ENCODE measurements around the gene B3GAT2. TPM values are rescaled to one million over a fixed set of nuclear protein-coding genes. Genes with fewer than 3 reads are reported as not detected.

The B3GAT2 gene
- total RNA-seq, 2 donors from 2014 or later, result 0.09 to 0.91 TPM

DNA sequence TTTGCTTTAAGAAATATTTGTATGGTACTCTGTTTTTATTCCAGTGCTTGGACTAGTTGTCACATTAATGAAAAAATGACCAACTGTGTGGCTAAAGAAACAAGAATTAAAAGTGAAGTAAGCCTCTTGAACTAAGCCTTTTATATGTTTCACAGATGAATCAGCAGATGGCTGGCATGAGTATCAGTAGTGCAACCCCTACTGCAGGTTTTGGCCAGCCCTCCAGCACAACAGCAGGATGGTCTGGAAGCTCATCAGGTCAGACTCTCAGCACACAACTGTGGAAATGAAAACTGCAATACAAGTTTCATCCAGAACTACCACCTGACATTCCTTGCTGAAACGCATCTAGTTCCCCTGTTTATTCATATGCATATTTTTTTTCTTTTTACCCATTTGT is 96.8 kb downstream of the B3GAT2 start:
- WGBS, result 81% methylated on average over 1 of the region's 1 CpG
- no peaks in the 10 kb centered on the region for H3K9me3 ChIP-seq
- DNase-seq (ENCODE audit: low spot score), result no peak
- H3K36me3 ChIP-seq, result no peaks in the 10 kb centered on the region
- intact Hi-C loops (cut with DNase I), result no loop called here
- H3K27me3 ChIP-seq (replicated peaks; ENCODE audit: insufficient read depth), result no peaks in the 10 kb centered on the region
- TF ChIP-seq POLR2A (IDR thresholded peaks at IDR 0.05) (no peak), POLR2AphosphoS5 (IDR thresholded peaks at IDR 0.05) (no peak)
- TF ChIP-seq, protein P1, sequence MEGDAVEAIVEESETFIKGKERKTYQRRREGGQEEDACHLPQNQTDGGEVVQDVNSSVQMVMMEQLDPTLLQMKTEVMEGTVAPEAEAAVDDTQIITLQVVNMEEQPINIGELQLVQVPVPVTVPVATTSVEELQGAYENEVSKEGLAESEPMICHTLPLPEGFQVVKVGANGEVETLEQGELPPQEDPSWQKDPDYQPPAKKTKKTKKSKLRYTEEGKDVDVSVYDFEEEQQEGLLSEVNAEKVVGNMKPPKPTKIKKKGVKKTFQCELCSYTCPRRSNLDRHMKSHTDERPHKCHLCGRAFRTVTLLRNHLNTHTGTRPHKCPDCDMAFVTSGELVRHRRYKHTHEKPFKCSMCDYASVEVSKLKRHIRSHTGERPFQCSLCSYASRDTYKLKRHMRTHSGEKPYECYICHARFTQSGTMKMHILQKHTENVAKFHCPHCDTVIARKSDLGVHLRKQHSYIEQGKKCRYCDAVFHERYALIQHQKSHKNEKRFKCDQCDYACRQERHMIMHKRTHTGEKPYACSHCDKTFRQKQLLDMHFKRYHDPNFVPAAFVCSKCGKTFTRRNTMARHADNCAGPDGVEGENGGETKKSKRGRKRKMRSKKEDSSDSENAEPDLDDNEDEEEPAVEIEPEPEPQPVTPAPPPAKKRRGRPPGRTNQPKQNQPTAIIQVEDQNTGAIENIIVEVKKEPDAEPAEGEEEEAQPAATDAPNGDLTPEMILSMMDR (IDR thresholded peaks at IDR 0.05), result no peak
- no peak overlapping the region for H3K27ac ChIP-seq
- H3K4me1 ChIP-seq (replicated peaks), result no peaks in the 10 kb centered on the region
- H3K4me3 ChIP-seq, result no peak overlapping the region

DNA sequence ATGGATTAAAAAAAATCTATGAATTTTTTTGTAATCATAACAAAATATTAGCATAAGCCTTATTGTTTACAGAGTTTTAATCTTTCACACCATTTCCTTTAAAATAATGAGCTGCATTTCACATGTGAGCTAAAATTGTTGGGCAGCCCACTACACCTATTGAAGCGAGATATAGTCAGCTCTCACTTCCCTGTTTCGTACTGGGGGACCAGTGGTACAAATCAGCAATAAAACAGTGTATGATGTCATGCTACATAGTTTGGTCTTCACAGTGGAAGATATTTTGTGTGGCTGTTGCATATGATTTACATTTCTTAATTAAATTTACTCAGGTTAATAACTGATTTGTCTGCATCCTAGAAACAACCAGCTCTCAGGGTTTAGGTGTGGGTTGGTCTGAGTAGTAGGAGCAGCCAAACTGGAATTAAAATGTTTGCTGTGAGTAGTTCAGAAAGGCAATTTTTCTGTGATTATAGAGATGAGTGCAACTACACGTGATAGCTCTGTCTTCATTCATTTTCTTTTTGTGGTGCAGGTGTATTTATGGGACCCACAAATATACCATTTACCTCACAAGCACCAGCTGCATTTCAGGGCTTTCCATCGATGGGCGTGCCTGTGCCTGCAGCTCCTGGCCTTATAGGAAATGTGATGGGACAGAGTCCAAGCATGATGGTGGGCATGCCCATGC is 99.3 kb downstream of the B3GAT2 start:
- WGBS, result 81% methylated on average over 5 of the region's 5 CpGs
- H3K27ac ChIP-seq, result no peak overlapping the region
- H3K4me1 ChIP-seq (replicated peaks), result no peaks in the 10 kb centered on the region
- H3K36me3 ChIP-seq, result no peaks in the 10 kb centered on the region
- DNase-seq (ENCODE audit: low spot score), result no peak
- H3K4me3 ChIP-seq, result no peak overlapping the region
- no peaks in the 10 kb centered on the region for H3K9me3 ChIP-seq
- intact Hi-C loops (cut with DNase I), result no loop called here
- H3K27me3 ChIP-seq (replicated peaks; ENCODE audit: insufficient read depth), result no peaks in the 10 kb centered on the region
- TF ChIP-seq, protein P1 (IDR thresholded peaks at IDR 0.05), result no peak
- TF ChIP-seq POLR2AphosphoS5 (IDR thresholded peaks at IDR 0.05), result no peak
- TF ChIP-seq POLR2A (IDR thresholded peaks at IDR 0.05), result no peak

DNA sequence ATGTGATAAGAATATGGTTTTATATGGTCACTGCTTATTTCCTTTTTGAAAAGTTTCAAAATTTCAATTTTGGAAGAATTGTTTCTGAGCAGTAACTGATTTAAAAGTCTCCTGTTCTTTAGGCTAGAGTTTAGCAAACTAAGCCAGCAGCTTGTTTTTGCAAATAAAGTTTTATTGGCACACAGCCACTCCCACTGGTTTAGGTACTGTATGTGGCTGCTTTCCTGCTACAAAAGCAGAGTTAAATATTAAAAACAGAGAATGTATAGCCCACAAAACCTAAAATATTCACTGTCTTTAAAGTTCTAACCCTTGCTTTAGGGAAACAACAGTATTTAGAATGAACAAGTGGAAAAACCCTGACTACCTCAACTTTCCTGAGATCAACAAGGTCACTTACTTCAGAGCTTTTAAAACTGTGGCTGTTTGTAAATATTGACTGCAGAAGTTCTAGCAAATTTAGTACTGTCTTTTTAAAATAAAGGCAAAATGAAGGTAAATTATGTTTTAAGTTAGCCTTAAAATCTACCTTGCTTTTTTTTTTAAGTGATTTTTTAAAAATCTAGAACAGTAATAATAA is 104.1 kb downstream of the B3GAT2 start:
- no peak overlapping the region for H3K27ac ChIP-seq
- no peak overlapping the region for H3K4me3 ChIP-seq
- H3K36me3 ChIP-seq, result no peaks in the 10 kb centered on the region
- H3K9me3 ChIP-seq, result no peaks in the 10 kb centered on the region
- DNase-seq (ENCODE audit: low spot score), result no peak
- H3K4me1 ChIP-seq (replicated peaks), result no peaks in the 10 kb centered on the region
- intact Hi-C loops (cut with DNase I), result no loop called here
- TF ChIP-seq, protein P1 (IDR thresholded peaks at IDR 0.05), result no peak
- TF ChIP-seq POLR2AphosphoS5 (IDR thresholded peaks at IDR 0.05), result no peak
- TF ChIP-seq POLR2A (IDR thresholded peaks at IDR 0.05), result no peak
- H3K27me3 ChIP-seq (replicated peaks; ENCODE audit: insufficient read depth), result no peaks in the 10 kb centered on the region

DNA sequence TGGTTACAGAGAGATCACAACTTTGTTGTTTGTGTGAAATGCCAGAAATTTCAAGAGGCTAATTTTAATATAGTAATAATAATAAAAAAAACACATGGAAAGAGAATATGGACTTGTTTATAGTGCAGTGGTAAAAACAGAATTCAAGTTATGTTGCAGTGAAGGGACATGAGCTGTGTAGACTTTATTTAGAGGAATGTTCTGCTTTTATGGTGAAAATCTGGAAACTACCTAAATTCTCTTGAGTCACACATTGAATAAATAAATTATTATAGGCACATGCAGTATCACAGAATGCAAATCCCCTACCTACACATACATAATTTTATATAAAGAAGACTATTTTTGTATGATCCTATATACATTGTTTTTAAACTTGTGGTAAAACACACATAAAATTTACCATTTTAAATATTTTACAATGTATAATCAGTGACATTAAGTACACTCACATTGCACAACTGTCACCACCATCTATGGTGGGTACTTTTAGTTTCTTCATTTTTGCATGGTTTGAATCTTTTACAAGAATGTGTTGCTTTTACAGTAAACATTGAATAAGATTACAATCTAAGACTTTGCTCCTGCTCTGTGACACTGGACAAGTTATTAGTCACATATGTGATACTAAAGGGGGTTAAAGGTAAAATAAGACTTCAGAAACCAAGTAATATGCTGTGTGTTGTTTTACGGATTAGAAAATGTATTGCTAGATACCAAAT is 107.4 kb downstream of the B3GAT2 start:
- Histone ChIP-seq H3K36me3 (no peaks in the 10 kb centered on the region), H3K27me3 (replicated peaks; ENCODE audit: insufficient read depth) (no peaks in the 10 kb centered on the region), H3K27ac (no peak overlapping the region), H3K4me3 (no peak overlapping the region), H3K4me1 (replicated peaks) (no peaks in the 10 kb centered on the region), H3K9me3 (no peaks in the 10 kb centered on the region)
- TF ChIP-seq POLR2AphosphoS5 (IDR thresholded peaks at IDR 0.05) (no peak), POLR2A (IDR thresholded peaks at IDR 0.05) (no peak)
- TF ChIP-seq, protein P1 (IDR thresholded peaks at IDR 0.05), result no peak
- intact Hi-C loops (cut with DNase I), result no loop called here
- DNase-seq (ENCODE audit: low spot score), result no peak
- 83% methylated on average over 1 of the region's 1 CpG for WGBS

Data from prostate gland (tissue), 2 donors.